Spinal cord (tissue), 10 donors: ENCODE measurements around the gene STARD7. TPM values are rescaled to one million over a fixed set of nuclear protein-coding genes. Genes with fewer than 3 reads are reported as not detected.
"Not testable (repeated sequence)": the region's sequence is repeated elsewhere in the genome, so short reads cannot be mapped to it uniquely, and the experiment has no call there.

Experiments used
- DNase-seq, 6 donors: peaks; one replicate each; pipeline versions ENCODE4 v3.0.0 to v3.0.0-alpha.2; 2013 to 2015; ENCODE audit warnings: low spot score in 6 of 6, low read depth in 4 of 6
- H3K27ac ChIP-seq: one replicate; pipeline ENCODE4 v1.5.1; 2013; ENCODE audit warnings: low read depth, low read length, control low read depth
- H3K27me3 ChIP-seq: one replicate; pipeline ENCODE4 v1.6.1; 2013; ENCODE audit warnings: low read length; ENCODE audit not compliant: control insufficient read depth, insufficient read depth
- H3K36me3 ChIP-seq: one replicate; pipeline ENCODE4 v1.6.1; 2013; ENCODE audit warnings: low read length; ENCODE audit not compliant: control insufficient read depth, insufficient read depth
- H3K4me1 ChIP-seq: one replicate; pipeline ENCODE4 v1.6.1; 2013; ENCODE audit warnings: low read length; ENCODE audit not compliant: control insufficient read depth, insufficient read depth
- H3K4me3 ChIP-seq: one replicate; pipeline ENCODE4 v1.5.1; 2013; ENCODE audit warnings: low read depth, low read length, control low read depth
- H3K9me3 ChIP-seq: one replicate; pipeline ENCODE4 v1.6.1; 2013; ENCODE audit warnings: low read length; ENCODE audit not compliant: control insufficient read depth, insufficient read depth
- WGBS: methylation state at CpG from one replicate; pipeline ENCODE4 v1.1.5; 2013; ENCODE audit warnings: missing lambda C conversion rate; ENCODE audit not compliant: insufficient coverage; 5-methylcytosine and 5-hydroxymethylcytosine counted together
- polyA plus RNA-seq, 2 donors: library from polyadenylated mRNA; unstranded; fragments of 120-200 nt; gene quantifications; one replicate each; pipeline ENCODE4 v1.2.1, GENCODE V29; 2013; ENCODE audit not compliant: insufficient read length in 2 of 2
- total RNA-seq, 2 donors: library from RNA; depleted of rRNA in 1 of 2; stranded (reverse); fragments of 120-200 nt in 1 of 2; fragments of >200 nt in 1 of 2; gene quantifications; one replicate each; pipeline versions ENCODE4 v1.2.3 to v1.2.4, GENCODE V29; 2013 to 2014
- donor health status: healthy.

STARD7 gene
- total and polyA plus RNA-seq, 4 donors, result 133 to 162 (median 147) TPM

- peaks cover 31% of the 10 kb centered on the region for H3K4me1 ChIP-seq
- H3K36me3 ChIP-seq, H3K9me3 ChIP-seq, H3K4me3 ChIP-seq, H3K27me3 ChIP-seq, DNase-seq, H3K27ac ChIP-seq: not testable (repeated sequence)
- no CpG with 5 or more reads among the region's 5 CpGs for WGBS
Observed at GRCh38 chr2:96160366-96160765, 48.3 kb downstream of the STARD7 start.

- no peaks in the 10 kb centered on the region for H3K27me3 ChIP-seq
- DNase-seq, result no peak
- 80% methylated on average over 16 of the region's 17 CpGs for WGBS
- H3K4me1 ChIP-seq, result peaks cover 23% of the 10 kb centered on the region
- no peaks in the 10 kb centered on the region for H3K9me3 ChIP-seq
- no peaks in the 10 kb centered on the region for H3K36me3 ChIP-seq
- no peak overlapping the region for H3K4me3 ChIP-seq
- H3K27ac ChIP-seq, result no peak overlapping the region
Observed at GRCh38 chr2:96159084-96159830, 49.4 kb downstream of the STARD7 start.

- H3K4me3 ChIP-seq, result no peak overlapping the region
- no peaks in the 10 kb centered on the region for H3K9me3 ChIP-seq
- DNase-seq, result no peak
- no peaks in the 10 kb centered on the region for H3K27me3 ChIP-seq
- H3K36me3 ChIP-seq, result no peaks in the 10 kb centered on the region
- no peak overlapping the region for H3K27ac ChIP-seq
- peaks cover 16% of the 10 kb centered on the region for H3K4me1 ChIP-seq
- WGBS, result 80% methylated on average over 10 of the region's 14 CpGs
Observed at GRCh38 chr2:96158554-96158940, 50.1 kb downstream of the STARD7 start.

GRCh38 chr2:96157649-96158553, 50.7 kb downstream of the STARD7 start:
- Histone ChIP-seq H3K4me1 (peaks cover 13% of the 10 kb centered on the region), H3K27me3 (no peaks in the 10 kb centered on the region), H3K27ac (no peak overlapping the region), H3K9me3 (no peaks in the 10 kb centered on the region), H3K36me3 (no peaks in the 10 kb centered on the region), H3K4me3 (no peak overlapping the region)
- WGBS, result 59% methylated on average over 15 of the region's 19 CpGs
- no peak for DNase-seq

GRCh38 chr2:96156926-96157648, 51.5 kb downstream of the STARD7 start:
- WGBS, result 95% methylated on average over 4 of the region's 5 CpGs
- no peak overlapping the region for H3K4me3 ChIP-seq
- no peaks in the 10 kb centered on the region for H3K27me3 ChIP-seq
- H3K4me1 ChIP-seq, result peaks cover 13% of the 10 kb centered on the region
- H3K9me3 ChIP-seq, result no peaks in the 10 kb centered on the region
- DNase-seq, result no peak
- H3K36me3 ChIP-seq, result no peaks in the 10 kb centered on the region
- no peak overlapping the region for H3K27ac ChIP-seq

GRCh38 chr2:96156011-96156820, 52.4 kb downstream of the STARD7 start:
- peaks cover 13% of the 10 kb centered on the region for H3K4me1 ChIP-seq
- no peak for DNase-seq
- H3K4me3 ChIP-seq, result no peak overlapping the region
- no peaks in the 10 kb centered on the region for H3K9me3 ChIP-seq
- H3K36me3 ChIP-seq, result no peaks in the 10 kb centered on the region
- 70% methylated on average over 5 of the region's 10 CpGs for WGBS
- no peaks in the 10 kb centered on the region for H3K27me3 ChIP-seq
- H3K27ac ChIP-seq, result no peak overlapping the region

- no peak for DNase-seq
- Histone ChIP-seq H3K4me3 (no peak overlapping the region), H3K4me1 (peaks cover 13% of the 10 kb centered on the region), H3K9me3 (no peaks in the 10 kb centered on the region), H3K36me3 (no peaks in the 10 kb centered on the region), H3K27me3 (no peaks in the 10 kb centered on the region), H3K27ac (no peak overlapping the region)
- WGBS, result 79% methylated on average over 15 of the region's 16 CpGs
Observed at GRCh38 chr2:96154506-96155380, 53.9 kb downstream of the STARD7 start.

GRCh38 chr2:96153991-96154431, 54.6 kb downstream of the STARD7 start:
- Histone ChIP-seq H3K4me1 (peaks cover 14% of the 10 kb centered on the region), H3K27ac (no peak overlapping the region), H3K27me3 (no peaks in the 10 kb centered on the region), H3K36me3 (no peaks in the 10 kb centered on the region), H3K4me3 (no peak overlapping the region), H3K9me3 (no peaks in the 10 kb centered on the region)
- WGBS, result 77% methylated on average over 6 of the region's 7 CpGs
- DNase-seq, result no peak
